ENCODE measurements around the gene PPFIA2. TPM values are rescaled to one million over a fixed set of nuclear protein-coding genes. Genes with fewer than 3 reads are reported as not detected.

The PPFIA2 gene
- total RNA-seq, 1 donor from 2014 or later: 29.5 TPM

DNA sequence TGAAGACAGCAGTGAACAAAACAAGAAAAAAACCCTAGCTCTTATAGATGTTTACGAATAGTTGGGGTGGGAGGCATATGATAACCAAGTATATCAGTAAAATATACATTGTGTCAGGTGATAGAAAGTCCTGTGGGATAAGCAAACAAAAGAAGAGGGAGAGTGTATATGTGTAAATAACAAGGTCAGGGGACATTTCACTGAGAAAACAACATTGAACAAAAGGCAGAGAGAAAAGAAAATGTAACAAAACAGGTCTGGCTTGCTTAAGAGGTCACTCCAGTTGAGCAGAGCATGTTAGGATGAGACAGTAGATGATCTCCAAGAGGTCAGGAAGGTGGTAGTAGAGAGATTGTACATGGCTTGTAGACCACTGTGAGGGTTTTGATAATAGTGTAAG, 377.2 kb downstream of the PPFIA2 start:
- intact Hi-C loops (cut with DNase I): no loop called here
- DNase-seq (ENCODE audit: low spot score) (no peak), ATAC-seq (no peak)

DNA sequence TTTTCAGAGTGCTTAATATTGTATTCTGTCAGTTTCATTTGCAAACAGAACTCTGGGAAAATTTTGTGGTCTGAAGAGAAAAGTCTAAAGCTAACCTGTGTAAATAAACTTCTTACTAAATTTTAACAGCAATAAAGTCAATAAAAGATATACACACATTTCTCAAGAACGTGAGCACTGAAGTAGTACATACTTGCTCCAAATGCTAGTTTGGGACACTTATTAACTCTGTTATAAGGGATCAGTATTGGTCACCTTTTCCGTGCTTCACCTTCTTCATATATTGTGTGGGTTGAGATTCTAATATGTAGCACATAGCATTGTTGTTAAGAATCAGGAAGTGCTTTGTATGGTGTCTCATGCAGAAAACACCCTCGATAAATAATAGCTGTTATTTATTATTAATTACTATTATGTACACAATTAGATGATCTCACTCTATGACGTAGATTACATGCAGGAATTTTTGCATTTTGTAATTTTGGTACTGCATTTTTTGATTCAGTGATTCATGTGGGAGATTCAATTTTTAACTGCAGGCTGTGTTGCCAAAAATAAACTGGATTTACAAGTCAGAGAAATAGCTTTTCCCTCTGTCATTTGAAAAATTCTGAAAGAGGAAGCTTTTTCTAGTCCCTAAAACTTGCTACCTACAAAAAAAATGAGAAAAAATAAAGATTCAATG, 380.4 kb downstream of the PPFIA2 start:
- no peak for ATAC-seq
- intact Hi-C loops (cut with DNase I): no loop called here
- DNase-seq (ENCODE audit: low spot score): no peak

DNA sequence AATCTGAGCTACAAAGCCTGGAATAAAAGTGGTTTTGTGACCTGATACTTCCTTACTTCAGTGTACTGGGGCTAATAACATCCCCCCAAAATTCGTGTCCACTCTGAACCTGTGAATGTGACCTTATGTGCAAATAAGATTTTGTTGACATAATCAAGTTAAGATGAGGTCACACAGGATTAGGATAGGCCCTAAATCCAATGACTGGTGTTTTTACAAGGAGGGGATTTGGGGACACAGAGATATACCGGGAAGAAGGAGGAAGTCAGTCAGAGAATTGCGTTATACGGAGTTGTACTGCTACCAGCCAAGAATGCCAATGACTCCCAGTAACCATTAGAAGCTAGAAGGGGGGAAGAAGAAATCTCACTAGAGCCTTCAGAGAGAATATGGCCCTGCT, 381.4 kb downstream of the PPFIA2 start:
- no peak for ATAC-seq
- intact Hi-C loops (cut with DNase I): no loop called here
- DNase-seq (ENCODE audit: low spot score): no peak

DNA sequence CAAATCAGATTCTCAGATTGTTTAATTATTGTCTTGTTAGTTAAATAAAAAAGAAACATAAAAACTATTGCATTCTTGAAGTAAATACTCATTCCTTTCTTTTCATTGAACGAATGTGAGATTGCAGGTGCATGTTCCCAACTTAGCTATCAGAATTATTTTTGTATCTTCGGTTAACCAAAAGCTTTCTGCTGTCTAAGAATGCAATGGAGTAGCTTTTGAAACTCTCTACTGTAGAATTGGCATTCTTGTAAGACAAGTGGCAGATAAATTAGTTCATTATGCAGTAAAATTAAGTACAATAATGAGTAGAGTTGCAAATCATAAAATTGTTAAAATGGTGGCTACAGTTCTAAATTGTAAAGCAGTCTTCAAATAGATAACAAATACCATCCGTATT, 383.2 kb downstream of the PPFIA2 start:
- no peak for DNase-seq (ENCODE audit: low spot score)
- intact Hi-C loops (cut with DNase I): no loop called here
- ATAC-seq: no peak

DNA sequence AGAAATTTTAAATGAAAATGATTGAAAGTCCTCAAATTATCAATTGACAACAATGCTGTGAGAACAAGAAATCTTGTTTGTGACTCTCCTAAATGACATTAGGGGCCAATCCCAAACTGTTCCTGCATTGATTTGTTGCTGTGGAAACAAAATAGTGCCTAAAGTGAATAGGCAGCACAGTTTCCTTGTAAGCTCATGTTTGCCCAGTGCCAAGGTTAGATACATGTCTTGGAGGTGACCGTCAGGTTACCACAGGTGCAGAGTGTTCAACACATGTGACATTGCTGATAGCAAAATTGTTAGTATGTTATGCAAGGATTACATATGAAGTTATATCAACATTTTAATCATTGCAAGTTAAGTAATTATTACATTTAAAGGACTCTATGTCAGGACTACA, 388.7 kb downstream of the PPFIA2 start:
- intact Hi-C loops (cut with DNase I): no loop called here
- ATAC-seq: no peak

DNA sequence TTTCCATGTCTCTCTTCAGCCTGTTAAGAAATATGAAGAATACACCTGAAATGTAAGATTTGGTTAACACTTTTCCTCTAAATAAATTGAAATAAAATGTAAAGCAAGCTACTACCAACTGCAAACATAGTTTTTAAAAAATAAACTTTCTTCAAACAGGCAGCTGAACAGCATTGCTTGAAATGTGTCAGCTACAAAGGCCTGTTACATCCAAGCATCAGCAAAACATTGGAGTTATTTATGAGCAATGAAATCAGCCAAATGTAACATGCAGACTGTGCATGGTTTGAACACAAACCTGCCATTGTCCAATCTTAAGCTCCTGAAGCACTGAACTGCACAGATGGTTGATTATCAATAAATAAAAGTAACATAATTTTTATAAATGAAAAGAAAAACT, 390.0 kb downstream of the PPFIA2 start:
- intact Hi-C loops (cut with DNase I): loop anchor here (10.0 kb wide), 1 partner anchor 1296 kb away; no protein-coding TSS in a partner anchor
- DNase-seq (ENCODE audit: low spot score): no peak
- ATAC-seq: no peak

More for the DNA sequence above, 388.7 kb downstream of the PPFIA2 start:
- no peak for DNase-seq (ENCODE audit: low spot score)

DNA sequence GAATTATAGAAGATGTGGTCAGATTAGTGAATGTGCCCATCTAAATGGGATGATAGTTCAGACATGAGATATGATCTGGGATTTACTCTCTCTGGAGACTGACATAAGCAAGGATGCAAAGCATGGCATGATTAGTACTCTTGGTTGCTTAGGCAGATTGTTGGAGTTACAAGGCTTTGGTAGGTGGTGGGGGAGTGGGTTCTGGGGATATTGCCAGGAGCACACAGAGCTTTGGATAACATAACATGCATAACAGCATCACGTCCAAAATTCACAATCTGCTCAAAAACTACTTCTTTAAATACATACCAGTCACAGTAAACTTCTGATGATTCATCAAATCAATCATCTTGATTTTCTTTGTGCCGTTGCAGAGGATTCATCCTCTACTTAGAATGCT, 393.9 kb downstream of the PPFIA2 start:
- ATAC-seq: no peak
- DNase-seq (ENCODE audit: low spot score): no peak
- intact Hi-C loops (cut with DNase I): loop anchor here (10.0 kb wide), 1 partner anchor 1300 kb away; no protein-coding TSS in a partner anchor

DNA sequence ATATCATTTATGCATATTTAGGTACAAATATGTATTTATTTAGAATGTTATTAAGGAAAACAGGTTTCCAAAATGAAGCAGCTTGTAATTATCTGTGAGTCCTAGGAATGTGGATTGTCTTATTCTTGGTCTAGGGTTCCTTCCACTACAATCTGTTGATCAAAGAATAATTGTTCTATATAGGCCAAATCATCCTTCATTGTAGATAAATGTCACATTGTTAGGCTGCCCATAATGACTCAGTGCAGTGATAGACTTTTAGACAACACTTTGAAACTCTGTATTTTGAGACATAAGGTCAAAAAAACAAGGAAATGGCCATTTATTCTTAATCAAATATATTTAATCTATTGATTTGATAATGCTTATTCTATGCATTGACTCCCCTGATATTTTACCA, 398.2 kb downstream of the PPFIA2 start:
- ATAC-seq (no peak), DNase-seq (ENCODE audit: low spot score) (no peak)
- intact Hi-C loops (cut with DNase I): loop anchor here (10.0 kb wide), 1 partner anchor 1304 kb away; no protein-coding TSS in a partner anchor

DNA sequence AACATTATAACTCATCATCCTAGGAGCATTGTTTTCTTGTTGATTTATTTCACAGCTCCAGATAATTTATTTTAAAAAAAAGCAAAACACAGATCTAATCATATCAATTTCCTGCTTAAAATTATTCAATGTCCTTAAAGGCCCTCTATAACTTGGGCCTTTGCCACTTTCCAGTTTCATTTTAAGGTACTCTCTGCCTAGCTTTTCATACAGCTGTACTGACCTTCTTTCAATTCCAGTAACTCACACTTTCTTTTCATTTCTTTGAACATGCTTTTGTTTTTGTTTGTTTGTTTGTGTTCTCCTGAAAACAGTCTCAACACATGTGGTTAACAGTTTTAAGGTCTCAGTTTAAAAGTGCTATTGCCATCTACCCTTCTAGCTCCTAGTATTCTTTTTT, 399.4 kb downstream of the PPFIA2 start:
- intact Hi-C loops (cut with DNase I): loop anchor here (10.0 kb wide), 1 partner anchor 1305 kb away; no protein-coding TSS in a partner anchor
- DNase-seq (ENCODE audit: low spot score) (no peak), ATAC-seq (no peak)

DNA sequence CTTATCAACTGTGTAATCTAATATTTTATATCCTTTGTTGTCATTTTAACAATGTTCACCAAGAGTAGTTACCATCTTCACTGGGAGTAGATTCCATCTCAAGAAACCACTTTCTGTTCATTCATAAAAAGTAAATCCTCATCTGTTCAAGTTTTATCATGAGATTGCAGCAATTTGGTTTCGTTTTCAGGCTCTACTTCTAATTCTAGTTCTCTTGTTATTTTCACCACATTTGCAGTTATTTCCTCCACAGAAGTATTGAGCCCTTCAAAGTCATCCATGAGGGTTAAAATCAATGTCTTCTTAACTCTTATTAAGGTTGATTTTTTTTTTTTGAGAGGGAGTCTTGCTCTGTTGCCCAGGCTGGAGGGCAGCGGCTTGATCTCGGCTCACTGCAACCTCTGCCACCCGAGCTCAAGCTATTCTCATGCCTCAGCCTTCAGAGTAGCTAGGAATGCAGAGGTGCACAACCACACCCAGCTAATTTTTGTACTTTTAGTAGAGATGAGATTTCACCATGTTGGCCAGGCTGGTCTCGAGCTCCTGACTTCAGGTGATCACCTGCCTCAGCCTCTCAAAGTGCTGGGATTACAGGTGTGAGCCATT, 404.7 kb downstream of the PPFIA2 start:
- DNase-seq (ENCODE audit: low spot score) (no peak), ATAC-seq (no peak)
- intact Hi-C loops (cut with DNase I): no loop called here

DNA sequence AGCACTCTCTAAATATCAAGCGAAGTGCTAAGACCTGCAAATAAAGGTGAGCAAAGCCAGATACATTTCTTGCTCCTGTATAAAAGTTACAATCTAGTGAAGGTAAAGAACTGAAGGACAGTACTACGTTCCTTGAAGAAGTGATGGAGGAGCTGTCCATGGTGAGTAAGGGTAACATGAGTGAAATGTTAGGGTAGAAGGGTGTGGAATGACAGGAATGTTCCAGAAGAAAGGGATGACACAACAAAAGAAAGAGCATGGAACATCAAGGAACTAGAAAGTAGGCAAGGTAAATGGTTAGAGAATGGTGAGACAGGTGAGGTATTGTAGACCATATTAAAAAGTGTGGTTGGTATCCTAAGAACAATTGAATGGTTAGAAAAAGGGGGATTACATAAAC, 408.8 kb downstream of the PPFIA2 start:
- intact Hi-C loops (cut with DNase I): no loop called here
- DNase-seq (ENCODE audit: low spot score) (no peak), ATAC-seq (no peak)

DNA sequence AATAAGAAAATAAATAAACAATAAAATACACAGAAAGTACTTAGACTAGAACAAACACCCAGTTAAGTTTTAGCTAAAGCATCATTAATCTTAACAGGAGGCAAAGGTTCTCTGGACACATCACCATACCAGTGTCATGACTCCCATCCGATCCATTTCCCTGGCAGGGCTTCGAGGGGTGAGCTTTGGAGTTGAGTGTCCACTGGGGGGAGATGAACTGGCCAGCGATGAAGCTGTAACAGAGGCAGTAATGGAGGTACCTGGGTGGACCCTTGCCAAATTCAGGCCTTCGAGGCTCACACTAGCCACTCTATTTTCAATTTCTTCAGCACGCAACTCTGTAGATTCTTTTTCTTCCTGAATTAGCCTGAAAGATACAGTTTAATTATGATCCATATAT, 411.7 kb downstream of the PPFIA2 start:
- intact Hi-C loops (cut with DNase I): no loop called here
- DNase-seq (ENCODE audit: low spot score) (no peak), ATAC-seq (no peak)

DNA sequence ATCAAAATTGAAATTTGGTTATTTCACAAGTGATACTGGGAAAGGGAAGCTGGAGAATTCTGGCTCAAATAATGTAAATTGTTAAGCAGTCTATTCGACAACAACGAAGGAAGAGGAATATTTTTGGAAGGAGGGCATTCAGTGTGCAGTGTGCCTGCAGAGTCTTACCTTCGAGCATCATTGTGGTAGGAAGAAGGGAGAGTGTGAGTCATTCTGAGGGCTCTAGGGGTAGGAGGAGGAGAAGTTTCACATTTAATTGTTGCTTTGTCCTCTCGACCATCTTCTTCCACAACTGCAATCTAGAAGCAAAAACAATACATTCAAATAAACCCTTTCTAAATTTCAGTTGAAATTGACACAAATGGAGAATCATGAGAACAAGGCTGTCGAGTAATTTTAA, 418.2 kb downstream of the PPFIA2 start:
- no peak for DNase-seq (ENCODE audit: low spot score)
- intact Hi-C loops (cut with DNase I): no loop called here
- ATAC-seq: no peak

DNA sequence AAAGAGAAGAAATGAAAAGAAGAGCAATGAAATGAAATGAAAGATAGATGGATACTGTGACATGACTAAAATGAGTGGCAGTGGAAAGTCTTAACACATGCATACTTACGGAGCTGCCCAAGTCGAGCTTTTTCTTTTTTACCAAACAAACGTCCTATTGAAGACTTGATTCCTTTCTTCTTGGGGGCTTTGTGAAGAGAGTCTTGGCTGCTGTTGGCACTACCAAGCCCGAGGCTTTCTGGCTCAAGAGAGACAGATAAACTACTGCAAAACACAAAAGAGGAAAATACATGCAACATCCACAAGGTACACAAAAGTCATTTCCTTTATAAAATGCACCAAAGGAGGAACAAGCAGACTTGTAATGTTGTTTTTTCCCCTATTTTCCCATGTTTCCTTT, 420.1 kb downstream of the PPFIA2 start:
- intact Hi-C loops (cut with DNase I): no loop called here
- ATAC-seq (no peak), DNase-seq (ENCODE audit: low spot score) (no peak)

DNA sequence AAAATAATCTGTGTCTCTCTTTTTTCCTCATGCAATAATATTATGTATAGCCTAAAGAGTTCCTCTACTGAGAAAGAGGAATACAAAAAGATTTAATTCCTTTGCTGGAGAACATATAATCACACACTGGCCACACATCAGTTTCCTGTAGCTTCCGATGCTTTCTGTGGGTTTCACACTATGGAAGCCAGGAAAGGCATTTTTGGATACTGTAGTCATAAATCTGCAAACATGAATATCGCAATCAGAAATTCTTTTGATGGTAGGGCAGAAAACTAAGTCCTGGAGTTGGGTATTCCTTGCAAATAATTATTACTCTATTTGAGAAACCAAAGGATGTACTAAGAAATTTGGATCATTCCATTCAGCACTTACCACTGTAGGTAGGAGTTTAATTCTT, 421.3 kb downstream of the PPFIA2 start:
- intact Hi-C loops (cut with DNase I): no loop called here
- no peak for ATAC-seq

DNA sequence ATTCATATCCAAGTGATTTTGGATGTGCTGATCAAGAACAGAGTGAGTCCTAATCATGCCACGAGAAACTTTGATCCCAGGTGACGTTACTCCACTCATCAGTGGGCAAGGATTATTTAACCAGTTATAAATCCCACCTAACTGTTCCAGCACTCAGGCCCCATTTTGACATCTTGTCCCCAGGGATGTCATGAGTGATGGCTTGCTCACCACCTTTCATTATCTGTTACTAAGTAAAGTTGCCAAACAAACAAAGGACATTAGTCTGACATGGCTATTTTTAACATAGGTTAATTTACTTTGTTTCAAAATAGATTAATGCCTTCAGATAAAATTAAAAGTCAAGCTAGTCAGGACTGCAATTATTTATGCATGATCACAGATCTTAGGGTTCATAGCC, 425.3 kb downstream of the PPFIA2 start:
- intact Hi-C loops (cut with DNase I): loop anchor here (5.0 kb wide), 1 partner anchor 293 kb away; no protein-coding TSS in a partner anchor
- no peak for DNase-seq (ENCODE audit: low spot score)
- ATAC-seq: no peak

More for the DNA sequence above, 421.3 kb downstream of the PPFIA2 start:
- DNase-seq (ENCODE audit: low spot score): no peak

DNA sequence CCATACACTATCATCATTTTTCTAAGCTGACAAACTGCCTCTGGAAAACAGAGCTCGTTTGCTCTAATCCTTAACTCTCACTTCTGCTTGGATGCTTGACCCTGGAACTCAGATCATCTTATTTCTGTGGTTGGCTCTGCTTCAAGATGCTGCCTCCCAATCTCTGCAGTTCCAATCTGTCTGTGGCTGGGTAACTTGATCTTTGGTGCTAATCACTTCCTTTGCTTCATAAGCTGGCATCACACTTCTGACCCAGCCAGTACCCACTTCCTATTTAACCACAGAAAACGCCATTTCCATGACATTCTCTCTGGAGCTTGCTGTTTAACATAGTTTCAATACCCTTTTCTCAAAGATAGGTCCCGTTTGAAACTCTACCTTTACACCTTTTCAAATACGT, 427.1 kb downstream of the PPFIA2 start:
- no peak for DNase-seq (ENCODE audit: low spot score)
- ATAC-seq: no peak
- intact Hi-C loops (cut with DNase I): loop anchor here (5.0 kb wide), 1 partner anchor 295 kb away; no protein-coding TSS in a partner anchor

DNA sequence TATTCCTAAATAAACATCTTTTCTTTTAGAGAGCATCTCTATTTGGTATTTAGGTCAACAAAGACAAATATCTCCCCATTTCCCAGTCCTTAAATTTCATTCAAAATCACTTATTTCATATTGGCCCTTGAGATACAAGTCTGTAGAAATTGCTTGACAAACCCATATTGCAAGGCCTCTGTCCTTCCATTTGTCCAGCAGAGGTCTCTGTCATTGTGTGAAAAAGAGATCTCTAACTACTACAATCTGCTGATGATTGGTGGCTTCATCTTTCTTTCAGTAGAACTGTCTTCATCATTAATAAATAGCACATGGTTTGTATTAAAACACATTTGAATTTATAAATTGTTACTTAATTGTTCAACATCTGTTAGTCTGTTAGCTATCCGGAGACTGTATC, 428.7 kb downstream of the PPFIA2 start:
- ATAC-seq: no peak
- no peak for DNase-seq (ENCODE audit: low spot score)
- intact Hi-C loops (cut with DNase I): loop anchor here (5.0 kb wide), 1 partner anchor 297 kb away; no protein-coding TSS in a partner anchor

DNA sequence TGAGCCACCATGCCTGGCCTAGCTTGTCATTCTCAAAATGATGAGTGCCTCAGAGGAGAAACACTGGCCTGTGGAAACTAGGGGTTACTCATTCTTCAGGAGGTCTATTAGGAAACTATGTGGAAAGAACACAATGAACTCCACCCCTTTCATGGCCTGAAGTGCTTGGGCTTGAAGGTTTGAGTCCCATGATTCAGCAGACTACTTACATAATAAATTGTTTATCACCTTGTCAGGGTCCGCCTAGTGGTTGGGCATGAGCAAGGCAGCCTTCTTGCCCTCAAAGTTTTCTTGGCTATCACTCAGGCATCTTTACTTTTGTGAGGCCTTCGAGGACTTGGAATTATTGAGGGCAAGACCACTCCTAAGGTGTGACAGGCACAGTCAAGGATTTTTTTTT, 430.1 kb downstream of the PPFIA2 start:
- DNase-seq (ENCODE audit: low spot score) (no peak), ATAC-seq (no peak)
- intact Hi-C loops (cut with DNase I): no loop called here

DNA sequence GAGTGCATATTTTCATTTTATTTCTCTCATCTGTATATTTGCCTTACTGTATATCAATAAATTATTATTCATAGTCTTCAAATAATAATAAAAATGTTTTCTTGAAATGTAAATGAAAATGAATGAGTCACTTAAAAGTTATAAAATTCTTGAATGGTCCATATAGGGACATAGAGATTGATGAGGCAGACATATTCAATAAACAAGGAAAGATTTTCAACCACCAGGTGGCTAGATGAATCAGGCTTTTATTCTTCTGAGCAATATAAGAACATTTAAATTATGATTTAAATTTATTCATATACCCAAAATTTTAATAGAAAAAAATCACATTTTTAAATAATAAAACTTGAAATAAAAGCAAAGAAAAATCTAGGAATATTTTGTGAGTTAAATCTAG, 431.7 kb downstream of the PPFIA2 start:
- intact Hi-C loops (cut with DNase I): no loop called here
- ATAC-seq (no peak), DNase-seq (ENCODE audit: low spot score) (no peak)

DNA sequence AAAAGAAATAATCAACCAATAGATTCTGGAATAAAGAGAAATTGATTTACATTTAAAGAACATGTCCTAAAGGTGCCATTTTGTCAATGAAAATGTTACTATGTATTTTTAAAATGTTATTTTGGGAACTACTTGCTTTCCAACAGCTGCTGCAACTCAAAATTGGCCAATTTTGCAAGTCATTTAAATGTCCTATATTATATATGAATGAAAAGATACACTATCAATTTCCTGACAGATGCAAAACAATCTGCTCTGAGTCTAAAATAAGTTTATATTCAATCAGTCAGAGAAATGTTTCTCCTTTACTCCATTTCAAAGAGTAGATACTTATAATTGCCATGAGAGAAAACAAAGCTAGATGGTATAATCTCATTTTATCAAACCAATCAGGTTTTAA, 434.1 kb downstream of the PPFIA2 start:
- ATAC-seq: no peak
- intact Hi-C loops (cut with DNase I): no loop called here
- DNase-seq (ENCODE audit: low spot score): no peak

Measured in sciatic nerve (tissue), 2 donors.